HAP-1 (cell line): ENCODE measurements around the gene LDAF1.

Experiments used
- DNase-seq, 2 experiments: peaks; one replicate each; pipeline ENCODE4 v3.0.0-alpha.2; 2016 to 2020; ENCODE audit warnings: low spot score in 2 of 2
- H3K27me3 ChIP-seq: fragments of 250-450 bp; sonication (Bioruptor Pico); 2 replicates; pipeline ENCODE4 v1.5.1; 2020; ENCODE audit warnings: low read depth, mild to moderate bottlenecking, moderate library complexity
- H3K36me3 ChIP-seq: fragments of 250-450 bp; sonication (Bioruptor Pico); replicated peaks from 2 replicates; pipeline ENCODE4 v1.5.1; 2020; ENCODE audit warnings: mild to moderate bottlenecking
- H3K4me1 ChIP-seq: fragments of 250-450 bp; sonication (Bioruptor Pico); 2 replicates; pipeline ENCODE4 v1.5.1; 2020; ENCODE audit warnings: mild to moderate bottlenecking
- H3K4me3 ChIP-seq: fragments of 250-450 bp; sonication (Bioruptor Pico); 2 replicates; pipeline ENCODE4 v1.5.1; 2020; ENCODE audit warnings: mild to moderate bottlenecking, moderate library complexity
- H3K9me3 ChIP-seq: fragments of 250-450 bp; sonication (Bioruptor Pico); 2 replicates; pipeline ENCODE4 v1.5.1; 2020; ENCODE audit warnings: mild to moderate bottlenecking, moderate library complexity
- in situ Hi-C: fragments of 300-500 bp; cut with MboI; formaldehyde crosslinking; loops from 3 replicates; pipeline ENCODE4 v1.14.3; 2020; ENCODE audit warnings: low sequenced_read_pairs, inconsistent platforms, mixed read lengths

The LDAF1 gene

GRCh38 chr16:21217121-21217520 is 58.6 kb downstream of the LDAF1 start:
- Histone ChIP-seq H3K27me3 (no peaks in the 10 kb centered on the region), H3K4me3 (no peak overlapping the region), H3K4me1 (peaks cover 23% of the 10 kb centered on the region), H3K36me3 (no peaks in the 10 kb centered on the region), H3K9me3 (no peaks in the 10 kb centered on the region)
- no peak for DNase-seq
- in situ Hi-C loops: no loop called here

DNA sequence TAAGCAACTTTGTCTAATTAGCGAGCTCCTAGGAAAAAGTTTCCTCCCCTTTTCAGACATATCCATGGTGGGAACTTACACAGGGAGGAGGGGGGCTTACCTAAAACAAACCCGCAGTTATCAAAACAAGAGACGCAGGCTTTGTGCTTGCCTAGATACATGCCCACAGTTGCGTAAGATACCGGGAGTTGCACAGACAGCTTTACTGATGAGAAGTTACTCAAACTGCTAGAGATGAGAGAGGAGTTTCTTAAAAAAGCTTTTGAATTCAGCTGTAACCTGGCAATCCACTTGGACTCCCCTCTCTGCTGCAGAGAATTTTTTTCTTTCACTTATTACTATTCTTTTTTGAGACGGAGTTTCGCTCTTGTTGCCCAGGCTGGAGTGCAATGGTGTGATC is 59.7 kb downstream of the LDAF1 start:
- DNase-seq: no peak
- Histone ChIP-seq H3K9me3 (no peaks in the 10 kb centered on the region), H3K36me3 (no peaks in the 10 kb centered on the region), H3K4me3 (no peak overlapping the region), H3K27me3 (no peaks in the 10 kb centered on the region), H3K4me1 (peaks cover 29% of the 10 kb centered on the region)
- in situ Hi-C loops: no loop called here

- H3K36me3 ChIP-seq: no peaks in the 10 kb centered on the region
- H3K9me3 ChIP-seq: no peaks in the 10 kb centered on the region
- DNase-seq: no peak
- in situ Hi-C loops: no loop called here
- H3K4me1 ChIP-seq: peaks cover 29% of the 10 kb centered on the region
- no peak overlapping the region for H3K4me3 ChIP-seq
- no peaks in the 10 kb centered on the region for H3K27me3 ChIP-seq
Measured at GRCh38 chr16:21219551-21219950, 61.1 kb downstream of the LDAF1 start.

GRCh38 chr16:21222495-21223337 is 64.2 kb downstream of the LDAF1 start:
- Histone ChIP-seq H3K9me3 (no peaks in the 10 kb centered on the region), H3K27me3 (no peaks in the 10 kb centered on the region), H3K4me3 (no peak overlapping the region), H3K36me3 (no peaks in the 10 kb centered on the region), H3K4me1 (peaks cover 27% of the 10 kb centered on the region)
- peak in 1 of 2 experiments; percentile 72 for DNase-seq
- in situ Hi-C loops: no loop called here

DNA sequence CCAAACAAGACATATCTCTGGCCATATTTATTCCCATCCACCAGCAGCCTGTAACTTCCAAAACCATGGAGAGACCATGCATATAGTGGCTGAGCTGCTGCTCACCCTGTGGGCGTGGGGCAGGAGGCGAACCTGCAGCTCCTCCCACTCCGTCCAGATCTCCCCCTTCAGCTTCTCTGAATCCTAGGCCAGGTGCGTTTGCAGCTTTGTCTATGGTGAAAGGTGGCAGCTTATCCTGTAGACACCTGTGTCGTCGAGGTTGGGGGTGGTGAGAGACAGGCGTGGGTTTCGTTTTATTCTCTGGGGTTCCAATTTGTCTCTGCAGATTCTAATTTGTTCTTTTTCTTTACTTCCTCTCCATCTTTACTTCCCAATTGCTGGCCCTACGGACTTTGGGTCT is 65.3 kb downstream of the LDAF1 start:
- Histone ChIP-seq H3K9me3 (no peaks in the 10 kb centered on the region), H3K4me3 (no peak overlapping the region), H3K27me3 (no peaks in the 10 kb centered on the region), H3K36me3 (no peaks in the 10 kb centered on the region), H3K4me1 (peaks cover 27% of the 10 kb centered on the region)
- DNase-seq: no peak
- in situ Hi-C loops: no loop called here

- in situ Hi-C loops: no loop called here
- no peaks in the 10 kb centered on the region for H3K27me3 ChIP-seq
- no peaks in the 10 kb centered on the region for H3K36me3 ChIP-seq
- no peak overlapping the region for H3K4me3 ChIP-seq
- H3K4me1 ChIP-seq: peaks cover 27% of the 10 kb centered on the region
- no peaks in the 10 kb centered on the region for H3K9me3 ChIP-seq
- no peak for DNase-seq
Measured at GRCh38 chr16:21224800-21225199, 66.3 kb downstream of the LDAF1 start.

DNA sequence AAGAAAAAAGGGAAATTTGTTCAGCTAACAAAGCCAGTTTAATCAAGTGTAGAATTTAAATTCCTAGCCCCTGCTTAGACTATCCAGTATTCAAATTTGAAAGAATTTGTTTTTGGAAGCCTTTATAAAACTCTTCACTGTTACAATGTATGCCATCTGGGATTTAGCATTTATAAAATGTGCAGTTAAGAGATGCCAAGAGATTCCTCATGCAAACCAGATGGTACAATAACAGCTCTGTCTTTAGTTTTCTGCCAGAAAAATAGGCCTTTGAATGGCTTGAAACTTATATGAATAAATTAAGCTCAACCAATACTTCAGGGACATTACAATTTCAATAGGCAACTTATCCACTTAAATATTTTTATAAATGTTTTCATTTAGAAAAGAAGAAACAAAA is 68.3 kb downstream of the LDAF1 start:
- no peak overlapping the region for H3K4me3 ChIP-seq
- no peaks in the 10 kb centered on the region for H3K36me3 ChIP-seq
- DNase-seq: peak in 1 of 2 experiments; percentile 43
- H3K9me3 ChIP-seq: no peaks in the 10 kb centered on the region
- H3K4me1 ChIP-seq: peaks cover 20% of the 10 kb centered on the region
- H3K27me3 ChIP-seq: no peaks in the 10 kb centered on the region; the same call in 1 of the 2 replicates
- in situ Hi-C loops: no loop called here

GRCh38 chr16:21227866-21228265 is 69.4 kb downstream of the LDAF1 start:
- in situ Hi-C loops: no loop called here
- Histone ChIP-seq H3K9me3 (no peaks in the 10 kb centered on the region), H3K4me3 (no peak overlapping the region), H3K4me1 (peaks cover 13% of the 10 kb centered on the region), H3K27me3 (no peaks in the 10 kb centered on the region; the same call in 1 of the 2 replicates), H3K36me3 (no peaks in the 10 kb centered on the region)
- peak in 1 of 2 experiments; percentile 13 for DNase-seq

- Histone ChIP-seq H3K4me3 (no peak overlapping the region), H3K9me3 (no peaks in the 10 kb centered on the region), H3K4me1 (peaks cover 11% of the 10 kb centered on the region), H3K36me3 (no peaks in the 10 kb centered on the region), H3K27me3 (no peaks in the 10 kb centered on the region; the same call in 1 of the 2 replicates)
- DNase-seq: no peak
- in situ Hi-C loops: no loop called here
Measured at GRCh38 chr16:21228361-21228872, 69.9 kb downstream of the LDAF1 start.
